ENCODE results near the gene PROZ. TPM values are rescaled to one million over a fixed set of nuclear protein-coding genes. Genes with fewer than 3 reads are reported as not detected.

The PROZ gene
- total RNA-seq, 3 donors from 2014 or later (not counting 1 experiment from before 2014, with no cell fraction given): 0.82 TPM; not detected in 2

GRCh38 chr13:113190181-113190580 lies 31.7 kb downstream of the PROZ start:
- no peak for DNase-seq
- Histone ChIP-seq H3K36me3 (ENCODE audit: control insufficient read depth, insufficient read depth, low read length) (peaks cover 54% of the 10 kb centered on the region), H3K9me3 (ENCODE audit: control insufficient read depth, insufficient read depth, low read length) (no peaks in the 10 kb centered on the region), H3K4me1 (ENCODE audit: control insufficient read depth, insufficient read depth, low read length) (peaks cover 21% of the 10 kb centered on the region), H3K27ac (ENCODE audit: low read length) (no peak overlapping the region), H3K27me3 (ENCODE audit: control insufficient read depth, insufficient read depth, low read length) (no peaks in the 10 kb centered on the region), H3K4me3 (ENCODE audit: low read length) (no peak overlapping the region)
- no peak for TF ChIP-seq CTCF (IDR thresholded peaks at IDR 0.05)
- 94% methylated on average over 4 of the region's 4 CpGs for WGBS (ENCODE audit: insufficient coverage)
- H3K4me3 Mint-ChIP-seq: no peak overlapping the region
- no peaks in the 10 kb centered on the region for H3K9me3 Mint-ChIP-seq
- H3K27ac Mint-ChIP-seq: no peak overlapping the region
- H3K4me1 Mint-ChIP-seq: peaks cover 27 to 36% of the 10 kb centered on the region in 2 donors
- intact Hi-C loops (cut with micrococcal nuclease): no loop called here
- H3K27me3 Mint-ChIP-seq (ENCODE audit: low read depth in 2 of 2): no peaks in the 10 kb centered on the region
- H3K36me3 Mint-ChIP-seq: peaks cover 23% of the 10 kb centered on the region
- ATAC-seq: no peak

- Mint-ChIP-seq H3K36me3 (peaks cover 32% of the 10 kb centered on the region), H3K4me1 (peaks cover 6 to 15% of the 10 kb centered on the region in 2 donors), H3K4me3 (no peak overlapping the region), H3K27ac (no peak overlapping the region), H3K9me3 (no peaks in the 10 kb centered on the region), H3K27me3 (ENCODE audit: low read depth in 2 of 2) (no peaks in the 10 kb centered on the region)
- intact Hi-C loops (cut with micrococcal nuclease): no loop called here
- TF ChIP-seq CTCF (IDR thresholded peaks at IDR 0.05): no peak
- Histone ChIP-seq H3K9me3 (ENCODE audit: control insufficient read depth, insufficient read depth, low read length) (no peaks in the 10 kb centered on the region), H3K27ac (ENCODE audit: low read length) (no peak overlapping the region), H3K27me3 (ENCODE audit: control insufficient read depth, insufficient read depth, low read length) (no peaks in the 10 kb centered on the region), H3K36me3 (ENCODE audit: control insufficient read depth, insufficient read depth, low read length) (peaks cover 72% of the 10 kb centered on the region), H3K4me3 (ENCODE audit: low read length) (no peak overlapping the region), H3K4me1 (ENCODE audit: control insufficient read depth, insufficient read depth, low read length) (peaks cover 2% of the 10 kb centered on the region)
- 95% methylated on average over 4 of the region's 4 CpGs for WGBS (ENCODE audit: insufficient coverage)
- DNase-seq: no peak
- no peak for ATAC-seq
Measured at GRCh38 chr13:113192279-113192678, 33.8 kb downstream of the PROZ start.

- TF ChIP-seq CTCF (IDR thresholded peaks at IDR 0.05): no peak
- intact Hi-C loops (cut with micrococcal nuclease): no loop called here
- Mint-ChIP-seq H3K27me3 (ENCODE audit: low read depth in 2 of 2) (no peaks in the 10 kb centered on the region), H3K4me3 (no peak overlapping the region), H3K4me1 (peaks cover 0 to 9% of the 10 kb centered on the region in 2 donors), H3K36me3 (peaks cover 38% of the 10 kb centered on the region), H3K9me3 (no peaks in the 10 kb centered on the region), H3K27ac (no peak overlapping the region)
- Histone ChIP-seq H3K36me3 (ENCODE audit: control insufficient read depth, insufficient read depth, low read length) (peaks cover 78% of the 10 kb centered on the region), H3K27me3 (ENCODE audit: control insufficient read depth, insufficient read depth, low read length) (no peaks in the 10 kb centered on the region), H3K27ac (ENCODE audit: low read length) (no peak overlapping the region), H3K9me3 (ENCODE audit: control insufficient read depth, insufficient read depth, low read length) (no peaks in the 10 kb centered on the region), H3K4me3 (ENCODE audit: low read length) (no peak overlapping the region), H3K4me1 (ENCODE audit: control insufficient read depth, insufficient read depth, low read length) (no peaks in the 10 kb centered on the region)
- ATAC-seq (no peak), DNase-seq (no peak)
- 100% methylated on average over 1 of the region's 2 CpGs for WGBS (ENCODE audit: insufficient coverage)
Measured at GRCh38 chr13:113192902-113193301, 34.5 kb downstream of the PROZ start.

GRCh38 chr13:113195360-113195759 lies 36.9 kb downstream of the PROZ start:
- Histone ChIP-seq H3K27me3 (ENCODE audit: control insufficient read depth, insufficient read depth, low read length) (no peaks in the 10 kb centered on the region), H3K4me1 (ENCODE audit: control insufficient read depth, insufficient read depth, low read length) (no peaks in the 10 kb centered on the region), H3K36me3 (ENCODE audit: control insufficient read depth, insufficient read depth, low read length) (peaks cover 83% of the 10 kb centered on the region), H3K27ac (ENCODE audit: low read length) (no peak overlapping the region), H3K4me3 (ENCODE audit: low read length) (no peak overlapping the region), H3K9me3 (ENCODE audit: control insufficient read depth, insufficient read depth, low read length) (no peaks in the 10 kb centered on the region)
- DNase-seq (no peak), ATAC-seq (no peak)
- 97% methylated on average over 5 of the region's 6 CpGs for WGBS (ENCODE audit: insufficient coverage)
- TF ChIP-seq CTCF (IDR thresholded peaks at IDR 0.05): no peak
- no peak overlapping the region for H3K4me3 Mint-ChIP-seq
- intact Hi-C loops (cut with micrococcal nuclease): no loop called here
- H3K9me3 Mint-ChIP-seq: no peaks in the 10 kb centered on the region
- peaks cover 24% of the 10 kb centered on the region for H3K36me3 Mint-ChIP-seq
- no peak overlapping the region for H3K27ac Mint-ChIP-seq
- H3K27me3 Mint-ChIP-seq (ENCODE audit: low read depth in 2 of 2): no peaks in the 10 kb centered on the region
- no peaks in the 10 kb centered on the region for H3K4me1 Mint-ChIP-seq
